OCI-LY1 (cell line): ENCODE data around the gene IDE.

ENCODE experiments used
- CTCF ChIP-seq: fragments of 200-600 bp; sonication (generic), shearing (Covaris generic); IDR thresholded peaks from 2 replicates; pipeline ENCODE4 v1.5.1; 2017; ENCODE audit warnings: mild to moderate bottlenecking, antibody characterized with exemption, low read length, moderate library complexity, mixed read lengths
- EZH2 ChIP-seq: fragments of 200-600 bp; sonication (generic), shearing (Covaris generic); IDR thresholded peaks from 2 replicates; pipeline ENCODE4 v1.8.0; 2017; ENCODE audit warnings: borderline replicate concordance, mixed run types, mild to moderate bottlenecking, antibody characterized with exemption, low read length, moderate library complexity, mixed read lengths

- TF ChIP-seq CTCF (no peak), EZH2 (no peak)
Measured at GRCh38 chr10:92490387-92490786, 83.5 kb downstream of the IDE start.
